HL-60 (cell line): Measurements from ENCODE around the gene NME7.

ENCODE experiments used
- DNase-seq, 2 experiments: peaks; one replicate each; pipeline ENCODE4 v3.0.0-alpha.2; 2010 to 2020; ENCODE audit warnings: low read depth in 1 of 2, low spot score in 1 of 2
- H3K27ac ChIP-seq: fragments of 250-450 bp; sonication (Bioruptor Pico); replicated peaks from 2 replicates; pipeline ENCODE4 v1.5.1; 2020; ENCODE audit warnings: mild to moderate bottlenecking, moderate library complexity
- H3K27me3 ChIP-seq: fragments of 250-450 bp; sonication (Bioruptor Pico); 2 replicates; pipeline ENCODE4 v1.5.1; 2021; ENCODE audit warnings: mild to moderate bottlenecking, moderate library complexity; ENCODE audit not compliant: insufficient read depth, poor library complexity, severe bottlenecking
- H3K4me3 ChIP-seq: replicated peaks from 2 replicates; pipeline ENCODE4 v1.5.1; 2011; ENCODE audit warnings: mild to moderate bottlenecking, control low read depth, low read length; ENCODE audit not compliant: insufficient read depth
- GABPA ChIP-seq: IDR thresholded peaks from 2 replicates; pipeline ENCODE4 v1.6.1; 2012; ENCODE audit warnings: low read depth
- POLR2AphosphoS5 ChIP-seq: IDR thresholded peaks from 2 replicates; pipeline ENCODE4 v1.6.1; 2012; ENCODE audit warnings: low read depth
- SPI1 ChIP-seq: IDR thresholded peaks from 2 replicates; pipeline ENCODE4 v1.6.1; 2012; ENCODE audit warnings: low read depth, mild to moderate bottlenecking, borderline replicate concordance
- TF ChIP-seq, protein P1 (sequence below): IDR thresholded peaks from 2 replicates; pipeline ENCODE4 v1.6.1; 2012; ENCODE audit warnings: low read depth; ENCODE audit not compliant: insufficient replicate concordance
- TF ChIP-seq, protein P2 (sequence below): IDR thresholded peaks from one replicate; pipeline ENCODE4 v1.5.1; 2011; ENCODE audit warnings: low read length, control low read depth, inconsistent platforms; ENCODE audit not compliant: insufficient read depth

The NME7 gene

DNA sequence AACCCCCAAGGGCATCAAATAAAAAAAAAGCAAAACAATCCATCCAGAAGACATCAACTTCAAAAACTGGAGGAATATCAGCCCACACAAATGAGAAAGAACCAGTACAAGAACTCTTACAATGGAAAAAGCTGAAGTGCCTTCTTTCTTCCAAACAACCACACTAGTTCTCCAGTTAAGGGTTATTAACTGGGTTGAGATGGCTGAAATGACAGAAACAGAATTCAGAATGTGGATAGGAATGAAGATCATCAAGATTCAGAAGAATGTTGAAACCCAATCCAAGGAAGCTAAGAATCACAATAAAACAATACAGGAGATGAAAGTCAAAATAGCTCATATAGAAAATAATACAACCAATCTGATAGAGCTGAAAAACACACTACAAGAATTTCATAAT lies 104.5 kb downstream of the NME7 start:
- H3K27ac ChIP-seq = no peak overlapping the region
- no peak for DNase-seq
- no peak for TF ChIP-seq POLR2AphosphoS5
- TF ChIP-seq SPI1 = no peak

DNA sequence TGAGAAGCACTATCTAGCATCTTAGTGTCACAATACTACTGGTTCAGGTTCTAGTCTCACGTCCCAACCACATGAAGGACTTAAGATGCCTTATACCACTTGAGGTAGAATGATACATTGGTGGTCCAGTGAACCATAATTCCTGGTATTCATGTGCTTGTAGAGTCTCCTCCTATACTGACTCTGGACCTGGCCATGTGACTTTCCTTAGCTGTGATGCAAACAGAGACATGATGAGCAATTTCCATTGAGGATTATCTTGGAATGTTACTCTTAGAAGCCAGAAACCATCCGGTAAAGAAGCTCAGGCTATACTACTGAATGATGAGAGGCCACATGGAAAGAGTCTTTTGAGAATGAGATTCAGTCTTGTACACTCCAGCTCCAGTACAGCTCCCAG lies 105.7 kb downstream of the NME7 start:
- TF ChIP-seq GABPA (no peak), SPI1 (no peak), POLR2AphosphoS5 (no peak)
- TF ChIP-seq, protein P1, sequence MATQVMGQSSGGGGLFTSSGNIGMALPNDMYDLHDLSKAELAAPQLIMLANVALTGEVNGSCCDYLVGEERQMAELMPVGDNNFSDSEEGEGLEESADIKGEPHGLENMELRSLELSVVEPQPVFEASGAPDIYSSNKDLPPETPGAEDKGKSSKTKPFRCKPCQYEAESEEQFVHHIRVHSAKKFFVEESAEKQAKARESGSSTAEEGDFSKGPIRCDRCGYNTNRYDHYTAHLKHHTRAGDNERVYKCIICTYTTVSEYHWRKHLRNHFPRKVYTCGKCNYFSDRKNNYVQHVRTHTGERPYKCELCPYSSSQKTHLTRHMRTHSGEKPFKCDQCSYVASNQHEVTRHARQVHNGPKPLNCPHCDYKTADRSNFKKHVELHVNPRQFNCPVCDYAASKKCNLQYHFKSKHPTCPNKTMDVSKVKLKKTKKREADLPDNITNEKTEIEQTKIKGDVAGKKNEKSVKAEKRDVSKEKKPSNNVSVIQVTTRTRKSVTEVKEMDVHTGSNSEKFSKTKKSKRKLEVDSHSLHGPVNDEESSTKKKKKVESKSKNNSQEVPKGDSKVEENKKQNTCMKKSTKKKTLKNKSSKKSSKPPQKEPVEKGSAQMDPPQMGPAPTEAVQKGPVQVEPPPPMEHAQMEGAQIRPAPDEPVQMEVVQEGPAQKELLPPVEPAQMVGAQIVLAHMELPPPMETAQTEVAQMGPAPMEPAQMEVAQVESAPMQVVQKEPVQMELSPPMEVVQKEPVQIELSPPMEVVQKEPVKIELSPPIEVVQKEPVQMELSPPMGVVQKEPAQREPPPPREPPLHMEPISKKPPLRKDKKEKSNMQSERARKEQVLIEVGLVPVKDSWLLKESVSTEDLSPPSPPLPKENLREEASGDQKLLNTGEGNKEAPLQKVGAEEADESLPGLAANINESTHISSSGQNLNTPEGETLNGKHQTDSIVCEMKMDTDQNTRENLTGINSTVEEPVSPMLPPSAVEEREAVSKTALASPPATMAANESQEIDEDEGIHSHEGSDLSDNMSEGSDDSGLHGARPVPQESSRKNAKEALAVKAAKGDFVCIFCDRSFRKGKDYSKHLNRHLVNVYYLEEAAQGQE = no peak
- TF ChIP-seq, protein P2, sequence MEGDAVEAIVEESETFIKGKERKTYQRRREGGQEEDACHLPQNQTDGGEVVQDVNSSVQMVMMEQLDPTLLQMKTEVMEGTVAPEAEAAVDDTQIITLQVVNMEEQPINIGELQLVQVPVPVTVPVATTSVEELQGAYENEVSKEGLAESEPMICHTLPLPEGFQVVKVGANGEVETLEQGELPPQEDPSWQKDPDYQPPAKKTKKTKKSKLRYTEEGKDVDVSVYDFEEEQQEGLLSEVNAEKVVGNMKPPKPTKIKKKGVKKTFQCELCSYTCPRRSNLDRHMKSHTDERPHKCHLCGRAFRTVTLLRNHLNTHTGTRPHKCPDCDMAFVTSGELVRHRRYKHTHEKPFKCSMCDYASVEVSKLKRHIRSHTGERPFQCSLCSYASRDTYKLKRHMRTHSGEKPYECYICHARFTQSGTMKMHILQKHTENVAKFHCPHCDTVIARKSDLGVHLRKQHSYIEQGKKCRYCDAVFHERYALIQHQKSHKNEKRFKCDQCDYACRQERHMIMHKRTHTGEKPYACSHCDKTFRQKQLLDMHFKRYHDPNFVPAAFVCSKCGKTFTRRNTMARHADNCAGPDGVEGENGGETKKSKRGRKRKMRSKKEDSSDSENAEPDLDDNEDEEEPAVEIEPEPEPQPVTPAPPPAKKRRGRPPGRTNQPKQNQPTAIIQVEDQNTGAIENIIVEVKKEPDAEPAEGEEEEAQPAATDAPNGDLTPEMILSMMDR = no peak
- Histone ChIP-seq H3K4me3 (no peak overlapping the region), H3K27ac (no peak overlapping the region), H3K27me3 (no peaks in the 10 kb centered on the region)
- DNase-seq = no peak

More for the DNA sequence above, 104.5 kb downstream of the NME7 start:
- Histone ChIP-seq H3K4me3 (no peak overlapping the region), H3K27me3 (no peaks in the 10 kb centered on the region)

DNA sequence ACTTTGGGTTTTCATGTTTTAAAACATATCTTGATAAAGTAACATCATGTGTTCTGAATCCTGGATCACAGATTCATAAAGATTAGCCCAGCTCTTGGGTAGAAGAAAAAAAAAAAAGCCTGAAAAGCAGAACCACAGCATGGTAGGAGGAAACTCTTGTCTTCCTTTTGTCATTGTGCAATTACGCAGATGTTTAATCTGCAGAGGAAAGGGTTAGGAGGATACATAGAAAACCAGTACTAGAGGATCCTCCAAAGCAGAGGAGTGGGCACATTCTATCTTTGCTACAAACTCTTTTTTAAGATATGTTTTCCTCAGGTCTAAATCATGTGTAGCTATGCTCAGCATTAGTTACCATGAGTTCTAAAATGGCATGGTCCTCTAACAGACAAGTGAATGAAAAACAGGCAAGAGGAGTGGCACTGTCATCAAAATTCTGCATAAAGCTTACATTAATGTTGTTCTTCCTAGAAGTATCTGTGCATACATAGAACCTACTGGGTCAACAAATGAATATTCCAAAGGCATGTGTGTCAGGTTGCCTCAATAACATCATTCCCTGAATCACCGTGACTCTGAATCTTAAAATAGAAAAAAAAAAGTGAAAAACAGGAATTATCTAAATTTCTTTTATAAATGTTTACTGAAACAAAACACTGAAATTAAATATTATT lies 107.0 kb downstream of the NME7 start:
- TF ChIP-seq GABPA (no peak), SPI1 (peak; percentile 37; the same call in 1 of the 2 replicates)
- TF ChIP-seq, protein P2 = no peak

DNA sequence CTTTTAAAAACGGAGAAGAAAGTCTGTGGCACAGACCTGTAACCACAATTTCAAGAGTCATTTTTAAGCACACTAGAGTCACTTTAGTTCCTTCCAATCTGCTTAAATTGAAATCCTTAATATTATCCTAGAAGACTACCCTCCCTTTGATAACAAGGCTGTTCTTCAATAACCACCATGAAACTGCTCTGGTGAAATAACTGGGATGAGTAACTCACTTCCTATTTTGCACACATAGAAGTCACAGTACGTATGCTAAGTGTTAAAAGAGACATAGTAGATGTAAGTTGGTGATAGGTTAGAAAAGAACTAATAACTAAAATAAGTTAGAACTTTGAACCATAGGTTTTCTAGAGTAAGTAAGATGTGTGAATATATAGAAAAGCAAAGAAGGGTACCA lies 107.8 kb downstream of the NME7 start:
- H3K27ac ChIP-seq = peak overlapping the region; percentile 64
- no peak overlapping the region for H3K4me3 ChIP-seq
- TF ChIP-seq GABPA (no peak), SPI1 (peak; percentile 78), POLR2AphosphoS5 (no peak)
- TF ChIP-seq, protein P1 = no peak
- TF ChIP-seq, protein P2 = no peak
- no peaks in the 10 kb centered on the region for H3K27me3 ChIP-seq
- DNase-seq = peak; percentile 16 to 31

More for the DNA sequence above, 107.0 kb downstream of the NME7 start:
- peak; percentile 38 to 43 for DNase-seq
- Histone ChIP-seq H3K27ac (peak overlapping the region; percentile 64), H3K27me3 (no peaks in the 10 kb centered on the region), H3K4me3 (no peak overlapping the region)
